Trophoblast cell (in vitro differentiated cells and primary cell): ENCODE measurements around the gene DLG2.

Experiments
- DNase-seq, 2 donors: peaks; one replicate each; pipeline ENCODE4 v3.0.0-alpha.2; 2016
- H2AFZ ChIP-seq: 2 replicates; pipeline ENCODE4 v1.6.1; 2013; ENCODE audit warnings: low read length, moderate library complexity, mild to moderate bottlenecking; ENCODE audit not compliant: insufficient read depth, poor library complexity
- H2AK5ac ChIP-seq: 2 replicates; pipeline ENCODE4 v1.6.1; 2013; ENCODE audit warnings: mild to moderate bottlenecking, low read length
- H2BK120ac ChIP-seq: 2 replicates; pipeline ENCODE4 v1.6.1; 2013; ENCODE audit warnings: low read length, mild to moderate bottlenecking, moderate library complexity; ENCODE audit not compliant: insufficient read depth, poor library complexity
- H2BK12ac ChIP-seq: 2 replicates; pipeline ENCODE4 v1.6.1; 2013; ENCODE audit warnings: mild to moderate bottlenecking, low read length, moderate library complexity
- H2BK5ac ChIP-seq: 2 replicates; pipeline ENCODE4 v1.6.1; 2013; ENCODE audit warnings: low read length, low read depth, moderate library complexity, mild to moderate bottlenecking; ENCODE audit not compliant: poor library complexity
- H3K14ac ChIP-seq: 2 replicates; pipeline ENCODE4 v1.6.1; 2013; ENCODE audit warnings: mild to moderate bottlenecking, low read length
- H3K18ac ChIP-seq: 2 replicates; pipeline ENCODE4 v1.6.1; 2013; ENCODE audit warnings: mild to moderate bottlenecking, low read length
- H3K23ac ChIP-seq: 2 replicates; pipeline ENCODE4 v1.6.1; 2013; ENCODE audit warnings: low read length
- H3K27ac ChIP-seq: 2 replicates; pipeline ENCODE4 v1.5.1; 2013; ENCODE audit warnings: low read depth, mild to moderate bottlenecking, inconsistent platforms, low read length, moderate library complexity
- H3K27me3 ChIP-seq: 2 replicates; pipeline ENCODE4 v1.6.1; 2013; ENCODE audit warnings: inconsistent platforms, mild to moderate bottlenecking, low read length, moderate library complexity; ENCODE audit not compliant: insufficient read depth
- H3K36me3 ChIP-seq, 2 experiments: 1 replicate in 1 of 2; 2 replicates in 1 of 2; pipeline ENCODE4 v1.6.1; 2013; ENCODE audit warnings: low read length in 2 of 2, mild to moderate bottlenecking in 2 of 2, moderate library complexity in 1 of 2; ENCODE audit not compliant: insufficient read depth in 2 of 2, control insufficient read depth in 1 of 2
- H3K4ac ChIP-seq: 2 replicates; pipeline ENCODE4 v1.6.1; 2013; ENCODE audit warnings: low read depth, mild to moderate bottlenecking, low read length, moderate library complexity
- H3K4me1 ChIP-seq, 2 experiments: 1 replicate in 1 of 2; 2 replicates in 1 of 2; pipeline ENCODE4 v1.6.1; 2013; ENCODE audit warnings: low read length in 2 of 2, mild to moderate bottlenecking in 2 of 2, moderate library complexity in 1 of 2; ENCODE audit not compliant: insufficient read depth in 2 of 2, control insufficient read depth in 1 of 2
- H3K4me2 ChIP-seq: 2 replicates; pipeline ENCODE4 v1.6.1; 2013; ENCODE audit warnings: inconsistent platforms, mild to moderate bottlenecking, low read length, moderate library complexity
- H3K4me3 ChIP-seq: 2 replicates; pipeline ENCODE4 v1.5.1; 2013; ENCODE audit warnings: mild to moderate bottlenecking, low read depth, low read length, inconsistent platforms
- H3K79me1 ChIP-seq: one replicate; pipeline ENCODE4 v1.6.1; 2013; ENCODE audit warnings: low read length
- H3K79me2 ChIP-seq: 2 replicates; pipeline ENCODE4 v1.6.1; 2013; ENCODE audit warnings: low read length, mild to moderate bottlenecking; ENCODE audit not compliant: control insufficient read depth, insufficient read depth, poor library complexity
- H3K9ac ChIP-seq: 2 replicates; pipeline ENCODE4 v1.6.1; 2013; ENCODE audit warnings: mild to moderate bottlenecking, low read length
- H3K9me3 ChIP-seq: 2 replicates; pipeline ENCODE4 v1.6.1; 2013; ENCODE audit warnings: low read depth, mild to moderate bottlenecking, control low read depth, inconsistent platforms, low read length; ENCODE audit not compliant: insufficient read depth
- H4K12ac ChIP-seq: 2 replicates; pipeline ENCODE4 v1.6.1; 2013; ENCODE audit warnings: low read depth, mild to moderate bottlenecking, low read length, moderate library complexity
- H4K8ac ChIP-seq: 2 replicates; pipeline ENCODE4 v1.6.1; 2013; ENCODE audit warnings: low read depth, mild to moderate bottlenecking, low read length, moderate library complexity
- H4K91ac ChIP-seq: one replicate; pipeline ENCODE4 v1.6.1; 2013; ENCODE audit warnings: low read depth, mild to moderate bottlenecking, low read length, moderate library complexity
- WGBS: extraction: QIAGEN DNeasy Blood & Tissue Kit; methylation state at CpG from one replicate; pipeline ENCODE4 v1.1.7; 2013; ENCODE audit warnings: missing lambda C conversion rate; ENCODE audit not compliant: insufficient read length, insufficient coverage; ENCODE audit errors: extremely low coverage; 5-methylcytosine and 5-hydroxymethylcytosine counted together

DLG2 gene

GRCh38 chr11:84218318-84218717, 1408.8 kb downstream of the DLG2 start:
- H3K18ac ChIP-seq: no peak overlapping the region
- H3K4me1 ChIP-seq: no peaks in the 10 kb centered on the region
- no CpG with 5 or more reads among the region's 4 CpGs for whole genome bisulfite sequencing
- H4K12ac ChIP-seq: no peak overlapping the region
- no peak overlapping the region for H2BK5ac ChIP-seq
- H3K36me3 ChIP-seq: no peaks in the 10 kb centered on the region
- peak in 1 of 2 donors; percentile 35 for DNase-seq
- H3K4ac ChIP-seq: no peak overlapping the region
- no peaks in the 10 kb centered on the region for H3K9me3 ChIP-seq
- H4K91ac ChIP-seq: no peak overlapping the region
- H2AFZ ChIP-seq: no peak overlapping the region
- no peak overlapping the region for H2BK120ac ChIP-seq
- H3K23ac ChIP-seq: no peak overlapping the region
- no peak overlapping the region for H2BK12ac ChIP-seq
- no peak overlapping the region for H2AK5ac ChIP-seq
- no peak overlapping the region for H3K27ac ChIP-seq
- H3K14ac ChIP-seq: no peak overlapping the region
- H3K9ac ChIP-seq: no peak overlapping the region
- H3K4me2 ChIP-seq: no peak overlapping the region
- no peaks in the 10 kb centered on the region for H3K79me2 ChIP-seq
- H4K8ac ChIP-seq: no peak overlapping the region
- no peak overlapping the region for H3K4me3 ChIP-seq
- no peaks in the 10 kb centered on the region for H3K79me1 ChIP-seq
- no peaks in the 10 kb centered on the region for H3K27me3 ChIP-seq

GRCh38 chr11:84215672-84216071, 1411.5 kb downstream of the DLG2 start:
- Histone ChIP-seq H2BK12ac (no peak overlapping the region), H2AK5ac (no peak overlapping the region), H2AFZ (no peak overlapping the region), H3K79me2 (no peaks in the 10 kb centered on the region), H2BK5ac (no peak overlapping the region), H4K8ac (no peak overlapping the region), H3K79me1 (no peaks in the 10 kb centered on the region), H3K14ac (no peak overlapping the region), H4K91ac (no peak overlapping the region), H3K4me1 (no peaks in the 10 kb centered on the region), H3K27me3 (no peaks in the 10 kb centered on the region), H4K12ac (no peak overlapping the region), H3K9ac (no peak overlapping the region), H3K36me3 (no peaks in the 10 kb centered on the region), H3K4me2 (no peak overlapping the region), H3K27ac (no peak overlapping the region), H2BK120ac (no peak overlapping the region), H3K4ac (no peak overlapping the region), H3K23ac (no peak overlapping the region), H3K18ac (no peak overlapping the region), H3K9me3 (no peaks in the 10 kb centered on the region), H3K4me3 (no peak overlapping the region)
- no CpG with 5 or more reads among the region's 1 CpG for WGBS
- no peak for DNase-seq

- Histone ChIP-seq H4K12ac (no peak overlapping the region), H3K9me3 (no peaks in the 10 kb centered on the region), H2BK120ac (no peak overlapping the region), H3K27me3 (no peaks in the 10 kb centered on the region), H2AFZ (no peak overlapping the region), H3K23ac (no peak overlapping the region), H3K36me3 (no peaks in the 10 kb centered on the region), H4K8ac (no peak overlapping the region), H3K18ac (no peak overlapping the region), H3K4me1 (no peaks in the 10 kb centered on the region), H2AK5ac (no peak overlapping the region), H3K4ac (no peak overlapping the region), H2BK12ac (no peak overlapping the region), H3K14ac (no peak overlapping the region), H3K4me2 (no peak overlapping the region), H3K79me1 (no peaks in the 10 kb centered on the region), H4K91ac (no peak overlapping the region), H2BK5ac (no peak overlapping the region), H3K4me3 (no peak overlapping the region), H3K27ac (no peak overlapping the region), H3K9ac (no peak overlapping the region), H3K79me2 (no peaks in the 10 kb centered on the region)
- DNase-seq: no peak
- no CpG with 5 or more reads among the region's 1 CpG for WGBS
Observed at GRCh38 chr11:84214557-84214956, 1412.6 kb downstream of the DLG2 start.

- WGBS: no CpG with 5 or more reads among the region's 20 CpGs
- H3K14ac ChIP-seq: no peak overlapping the region
- no peak overlapping the region for H4K12ac ChIP-seq
- H2BK120ac ChIP-seq: no peak overlapping the region
- H3K18ac ChIP-seq: no peak overlapping the region
- H3K4me3 ChIP-seq: no peak overlapping the region
- no peaks in the 10 kb centered on the region for H3K36me3 ChIP-seq
- H2AFZ ChIP-seq: no peak overlapping the region
- no peak overlapping the region for H2BK12ac ChIP-seq
- H2BK5ac ChIP-seq: no peak overlapping the region
- H3K27ac ChIP-seq: no peak overlapping the region
- H3K79me2 ChIP-seq: no peaks in the 10 kb centered on the region
- H3K79me1 ChIP-seq: no peaks in the 10 kb centered on the region
- H3K4ac ChIP-seq: no peak overlapping the region
- no peak overlapping the region for H3K23ac ChIP-seq
- no peak overlapping the region for H4K91ac ChIP-seq
- H2AK5ac ChIP-seq: no peak overlapping the region
- H3K27me3 ChIP-seq: no peaks in the 10 kb centered on the region
- no peak overlapping the region for H3K4me2 ChIP-seq
- H3K4me1 ChIP-seq: no peaks in the 10 kb centered on the region
- no peak overlapping the region for H4K8ac ChIP-seq
- no peaks in the 10 kb centered on the region for H3K9me3 ChIP-seq
- H3K9ac ChIP-seq: no peak overlapping the region
- DNase-seq: peak in 1 of 2 donors; percentile 7
Observed at GRCh38 chr11:84212468-84213390, 1414.4 kb downstream of the DLG2 start.
